WTC11 (cell line): Measurements from ENCODE around the gene PRKAR2B.

Source experiments
- ETV6 ChIP-seq: sonication (generic); formaldehyde crosslinking; IDR thresholded peaks from 2 replicates; pipeline ENCODE4 v1.8.1; 2022; ENCODE audit warnings: mild to moderate bottlenecking, missing genetic modification reagents
- JUN ChIP-seq: sonication (generic); formaldehyde crosslinking; IDR thresholded peaks from 2 replicates; pipeline ENCODE4 v1.8.0; 2023; ENCODE audit warnings: mild to moderate bottlenecking, missing genetic modification reagents
- MXD4 ChIP-seq: fragments of 250-450 bp; sonication (Bioruptor Pico); IDR thresholded peaks from 2 replicates; pipeline ENCODE4 v1.8.0; 2021; ENCODE audit warnings: mild to moderate bottlenecking, moderate library complexity, borderline replicate concordance
- ZNF263 ChIP-seq: sonication (generic); formaldehyde crosslinking; IDR thresholded peaks from 2 replicates; pipeline ENCODE4 v1.8.1; 2022; ENCODE audit warnings: low read depth, mild to moderate bottlenecking, moderate library complexity, missing genetic modification reagents
- TF ChIP-seq, protein P1 (sequence below): fragments of 200-600 bp; IDR thresholded peaks from 2 replicates; pipeline ENCODE4 v1.8.0; 2022; ENCODE audit warnings: antibody characterized with exemption
- TF ChIP-seq, protein P2 (sequence below): sonication (generic); formaldehyde crosslinking; IDR thresholded peaks from 2 replicates; pipeline ENCODE4 v1.8.1; 2023; ENCODE audit warnings: mild to moderate bottlenecking, missing genetic modification reagents
- TF ChIP-seq, protein P3 (sequence below): sonication (generic); formaldehyde crosslinking; conservative IDR thresholded peaks from 2 replicates; pipeline ENCODE4 v1.8.1; 2022; ENCODE audit warnings: mild to moderate bottlenecking, missing genetic modification reagents
- TF ChIP-seq, protein P4 (sequence below): sonication (generic); formaldehyde crosslinking; IDR thresholded peaks from 2 replicates; pipeline ENCODE4 v1.8.1; 2022; ENCODE audit warnings: missing genetic modification reagents, borderline replicate concordance
- TF ChIP-seq, protein P5 (sequence below): sonication (generic); formaldehyde crosslinking; IDR thresholded peaks from 2 replicates; pipeline ENCODE4 v1.8.1; 2022; ENCODE audit warnings: low read depth, missing genetic modification reagents, borderline replicate concordance
- TF ChIP-seq, protein P6 (sequence below): sonication (generic); formaldehyde crosslinking; IDR thresholded peaks from 2 replicates; pipeline ENCODE4 v1.8.1; 2022; ENCODE audit warnings: mild to moderate bottlenecking, missing genetic modification reagents, moderate library complexity, borderline replicate concordance
- TF ChIP-seq, protein P7 (sequence below): sonication (generic); formaldehyde crosslinking; IDR thresholded peaks from 2 replicates; pipeline ENCODE4 v1.8.1; 2023; ENCODE audit warnings: mild to moderate bottlenecking, missing genetic modification reagents, moderate library complexity

DNA sequence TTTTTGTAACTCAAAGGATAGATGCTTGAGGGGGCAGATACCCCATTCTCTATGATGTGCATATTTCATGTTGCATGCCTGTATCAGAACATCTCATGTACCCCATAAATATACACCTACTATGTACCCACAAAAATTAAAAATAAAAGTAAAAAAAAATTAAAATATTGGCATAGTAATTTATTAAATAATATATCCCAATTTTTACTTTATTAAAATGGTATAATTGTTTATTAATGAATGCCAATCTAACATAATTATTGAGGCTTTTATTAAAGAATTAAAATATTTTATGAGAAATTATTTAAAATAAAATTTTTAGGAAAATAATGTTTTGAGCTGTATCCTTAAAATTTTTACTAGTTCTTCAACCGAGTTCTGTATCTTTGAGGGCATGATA, 105.4 kb downstream of the PRKAR2B start:
- TF ChIP-seq, protein P1, sequence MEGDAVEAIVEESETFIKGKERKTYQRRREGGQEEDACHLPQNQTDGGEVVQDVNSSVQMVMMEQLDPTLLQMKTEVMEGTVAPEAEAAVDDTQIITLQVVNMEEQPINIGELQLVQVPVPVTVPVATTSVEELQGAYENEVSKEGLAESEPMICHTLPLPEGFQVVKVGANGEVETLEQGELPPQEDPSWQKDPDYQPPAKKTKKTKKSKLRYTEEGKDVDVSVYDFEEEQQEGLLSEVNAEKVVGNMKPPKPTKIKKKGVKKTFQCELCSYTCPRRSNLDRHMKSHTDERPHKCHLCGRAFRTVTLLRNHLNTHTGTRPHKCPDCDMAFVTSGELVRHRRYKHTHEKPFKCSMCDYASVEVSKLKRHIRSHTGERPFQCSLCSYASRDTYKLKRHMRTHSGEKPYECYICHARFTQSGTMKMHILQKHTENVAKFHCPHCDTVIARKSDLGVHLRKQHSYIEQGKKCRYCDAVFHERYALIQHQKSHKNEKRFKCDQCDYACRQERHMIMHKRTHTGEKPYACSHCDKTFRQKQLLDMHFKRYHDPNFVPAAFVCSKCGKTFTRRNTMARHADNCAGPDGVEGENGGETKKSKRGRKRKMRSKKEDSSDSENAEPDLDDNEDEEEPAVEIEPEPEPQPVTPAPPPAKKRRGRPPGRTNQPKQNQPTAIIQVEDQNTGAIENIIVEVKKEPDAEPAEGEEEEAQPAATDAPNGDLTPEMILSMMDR: no peak
- TF ChIP-seq, protein P2, sequence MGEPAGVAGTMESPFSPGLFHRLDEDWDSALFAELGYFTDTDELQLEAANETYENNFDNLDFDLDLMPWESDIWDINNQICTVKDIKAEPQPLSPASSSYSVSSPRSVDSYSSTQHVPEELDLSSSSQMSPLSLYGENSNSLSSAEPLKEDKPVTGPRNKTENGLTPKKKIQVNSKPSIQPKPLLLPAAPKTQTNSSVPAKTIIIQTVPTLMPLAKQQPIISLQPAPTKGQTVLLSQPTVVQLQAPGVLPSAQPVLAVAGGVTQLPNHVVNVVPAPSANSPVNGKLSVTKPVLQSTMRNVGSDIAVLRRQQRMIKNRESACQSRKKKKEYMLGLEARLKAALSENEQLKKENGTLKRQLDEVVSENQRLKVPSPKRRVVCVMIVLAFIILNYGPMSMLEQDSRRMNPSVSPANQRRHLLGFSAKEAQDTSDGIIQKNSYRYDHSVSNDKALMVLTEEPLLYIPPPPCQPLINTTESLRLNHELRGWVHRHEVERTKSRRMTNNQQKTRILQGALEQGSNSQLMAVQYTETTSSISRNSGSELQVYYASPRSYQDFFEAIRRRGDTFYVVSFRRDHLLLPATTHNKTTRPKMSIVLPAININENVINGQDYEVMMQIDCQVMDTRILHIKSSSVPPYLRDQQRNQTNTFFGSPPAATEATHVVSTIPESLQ (CRISPR knock-in tag): no peak
- no peak for TF ChIP-seq JUN
- TF ChIP-seq, protein P3, sequence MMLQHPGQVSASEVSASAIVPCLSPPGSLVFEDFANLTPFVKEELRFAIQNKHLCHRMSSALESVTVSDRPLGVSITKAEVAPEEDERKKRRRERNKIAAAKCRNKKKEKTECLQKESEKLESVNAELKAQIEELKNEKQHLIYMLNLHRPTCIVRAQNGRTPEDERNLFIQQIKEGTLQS (CRISPR knock-in tag): no peak
- TF ChIP-seq, protein P4, sequence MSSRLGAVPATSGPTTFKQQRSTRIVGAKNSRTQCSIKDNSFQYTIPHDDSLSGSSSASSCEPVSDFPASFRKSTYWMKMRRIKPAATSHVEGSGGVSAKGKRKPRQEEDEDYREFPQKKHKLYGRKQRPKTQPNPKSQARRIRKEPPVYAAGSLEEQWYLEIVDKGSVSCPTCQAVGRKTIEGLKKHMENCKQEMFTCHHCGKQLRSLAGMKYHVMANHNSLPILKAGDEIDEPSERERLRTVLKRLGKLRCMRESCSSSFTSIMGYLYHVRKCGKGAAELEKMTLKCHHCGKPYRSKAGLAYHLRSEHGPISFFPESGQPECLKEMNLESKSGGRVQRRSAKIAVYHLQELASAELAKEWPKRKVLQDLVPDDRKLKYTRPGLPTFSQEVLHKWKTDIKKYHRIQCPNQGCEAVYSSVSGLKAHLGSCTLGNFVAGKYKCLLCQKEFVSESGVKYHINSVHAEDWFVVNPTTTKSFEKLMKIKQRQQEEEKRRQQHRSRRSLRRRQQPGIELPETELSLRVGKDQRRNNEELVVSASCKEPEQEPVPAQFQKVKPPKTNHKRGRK (CRISPR knock-in tag): no peak
- TF ChIP-seq ETV6: no peak
- TF ChIP-seq, protein P5, sequence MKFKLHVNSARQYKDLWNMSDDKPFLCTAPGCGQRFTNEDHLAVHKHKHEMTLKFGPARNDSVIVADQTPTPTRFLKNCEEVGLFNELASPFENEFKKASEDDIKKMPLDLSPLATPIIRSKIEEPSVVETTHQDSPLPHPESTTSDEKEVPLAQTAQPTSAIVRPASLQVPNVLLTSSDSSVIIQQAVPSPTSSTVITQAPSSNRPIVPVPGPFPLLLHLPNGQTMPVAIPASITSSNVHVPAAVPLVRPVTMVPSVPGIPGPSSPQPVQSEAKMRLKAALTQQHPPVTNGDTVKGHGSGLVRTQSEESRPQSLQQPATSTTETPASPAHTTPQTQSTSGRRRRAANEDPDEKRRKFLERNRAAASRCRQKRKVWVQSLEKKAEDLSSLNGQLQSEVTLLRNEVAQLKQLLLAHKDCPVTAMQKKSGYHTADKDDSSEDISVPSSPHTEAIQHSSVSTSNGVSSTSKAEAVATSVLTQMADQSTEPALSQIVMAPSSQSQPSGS: no peak
- no peak for TF ChIP-seq ZNF263
- TF ChIP-seq, protein P6, sequence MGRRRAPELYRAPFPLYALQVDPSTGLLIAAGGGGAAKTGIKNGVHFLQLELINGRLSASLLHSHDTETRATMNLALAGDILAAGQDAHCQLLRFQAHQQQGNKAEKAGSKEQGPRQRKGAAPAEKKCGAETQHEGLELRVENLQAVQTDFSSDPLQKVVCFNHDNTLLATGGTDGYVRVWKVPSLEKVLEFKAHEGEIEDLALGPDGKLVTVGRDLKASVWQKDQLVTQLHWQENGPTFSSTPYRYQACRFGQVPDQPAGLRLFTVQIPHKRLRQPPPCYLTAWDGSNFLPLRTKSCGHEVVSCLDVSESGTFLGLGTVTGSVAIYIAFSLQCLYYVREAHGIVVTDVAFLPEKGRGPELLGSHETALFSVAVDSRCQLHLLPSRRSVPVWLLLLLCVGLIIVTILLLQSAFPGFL: no peak
- no peak for TF ChIP-seq MXD4 (CRISPR knock-in tag)
- TF ChIP-seq, protein P7, sequence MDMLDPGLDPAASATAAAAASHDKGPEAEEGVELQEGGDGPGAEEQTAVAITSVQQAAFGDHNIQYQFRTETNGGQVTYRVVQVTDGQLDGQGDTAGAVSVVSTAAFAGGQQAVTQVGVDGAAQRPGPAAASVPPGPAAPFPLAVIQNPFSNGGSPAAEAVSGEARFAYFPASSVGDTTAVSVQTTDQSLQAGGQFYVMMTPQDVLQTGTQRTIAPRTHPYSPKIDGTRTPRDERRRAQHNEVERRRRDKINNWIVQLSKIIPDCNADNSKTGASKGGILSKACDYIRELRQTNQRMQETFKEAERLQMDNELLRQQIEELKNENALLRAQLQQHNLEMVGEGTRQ: no peak
